ENCODE data around the gene RNF138.

GRCh38 chr18:32074206-32074605 is 17.5 kb upstream of the RNF138 start:
- TF ChIP-seq EZH2 (IDR thresholded peaks at IDR 0.05; ENCODE audit: borderline replicate concordance): no peak
- TF ChIP-seq EZH2phosphoT487 (IDR thresholded peaks at IDR 0.05; ENCODE audit: low read depth, severe bottlenecking, unreplicated experiment): no peak
